ENCODE data around the gene SORCS3. TPM values are rescaled to one million over a fixed set of nuclear protein-coding genes. Genes with fewer than 3 reads are reported as not detected.

SORCS3 gene
- total RNA-seq, 1 experiment from 2014 or later, result not detected

- no peaks in the 10 kb centered on the region for H3K79me2 ChIP-seq (ENCODE audit: insufficient read depth, low read length)
- H3K27me3 ChIP-seq (ENCODE audit: insufficient read depth, low read length), result peaks cover 70% of the 10 kb centered on the region
- ChIA-PET CTCF (no interaction called here), POLR2A (no interaction called here), RAD21 (ENCODE audit: low non-redundant PET in 1 of 2, low total read pairs in 2 of 2, uncharacterized antibody in 2 of 2, unreplicated experiment in 2 of 2) (no interaction called here)
- H2AFZ ChIP-seq (ENCODE audit: low read depth, low read length, poor library complexity, severe bottlenecking), result no peak overlapping the region
- H3K36me3 ChIP-seq (ENCODE audit: control insufficient read depth in 1 of 2, insufficient read depth in 2 of 2, low read length in 2 of 2), result no peaks in the 10 kb centered on the region
- intact Hi-C loops (cut with micrococcal nuclease), result no loop called here
- BruUV-seq (replicated peaks), result no TSS peak
- H3K4me3 ChIP-seq (replicated peaks in 1 of 2; ENCODE audit: low read depth in 1 of 2, low read length in 2 of 2), result no peak overlapping the region
- H3K9me2 ChIP-seq (ENCODE audit: insufficient read depth), result no peaks in the 10 kb centered on the region
- H3K4me2 ChIP-seq (ENCODE audit: low read length), result no peak overlapping the region
- TF ChIP-seq POLR2AphosphoS5 (IDR thresholded peaks at IDR 0.05; ENCODE audit: low read depth, low read length) (no peak), JUND (IDR thresholded peaks at IDR 0.05) (no peak), YY1 (IDR thresholded peaks at IDR 0.05; ENCODE audit: extremely low read depth, insufficient replicate concordance, low read depth, low read length) (no peak), RAD21 (IDR thresholded peaks at IDR 0.05; ENCODE audit: low read depth) (no peak), REST (IDR thresholded peaks at IDR 0.05; ENCODE audit: low read depth) (no peak), SRF (IDR thresholded peaks at IDR 0.05; ENCODE audit: low read depth) (no peak), SIN3A (IDR thresholded peaks at IDR 0.05; ENCODE audit: low read depth) (no peak)
- no peaks in the 10 kb centered on the region for H3K9me3 ChIP-seq (ENCODE audit: control insufficient read depth in 1 of 2, insufficient read depth in 1 of 2, low read depth in 1 of 2, low read length in 2 of 2)
- H3K27ac ChIP-seq (ENCODE audit: low read depth, low read length), result no peak overlapping the region
- DNase-seq (ENCODE audit: low read depth, low spot score) (no peak), ATAC-seq (no peak)
- no peaks in the 10 kb centered on the region for H3K4me1 ChIP-seq (ENCODE audit: control insufficient read depth in 1 of 2, insufficient read depth in 2 of 2, low read length in 2 of 2)
- H3K9ac ChIP-seq (ENCODE audit: low read length), result no peak overlapping the region
- no peaks in the 10 kb centered on the region for H4K20me1 ChIP-seq (ENCODE audit: insufficient read depth)
Observed at GRCh38 chr10:104957178-104957841, 316.2 kb downstream of the SORCS3 start.
